Measurements from ENCODE around the gene MRS2.

DNA sequence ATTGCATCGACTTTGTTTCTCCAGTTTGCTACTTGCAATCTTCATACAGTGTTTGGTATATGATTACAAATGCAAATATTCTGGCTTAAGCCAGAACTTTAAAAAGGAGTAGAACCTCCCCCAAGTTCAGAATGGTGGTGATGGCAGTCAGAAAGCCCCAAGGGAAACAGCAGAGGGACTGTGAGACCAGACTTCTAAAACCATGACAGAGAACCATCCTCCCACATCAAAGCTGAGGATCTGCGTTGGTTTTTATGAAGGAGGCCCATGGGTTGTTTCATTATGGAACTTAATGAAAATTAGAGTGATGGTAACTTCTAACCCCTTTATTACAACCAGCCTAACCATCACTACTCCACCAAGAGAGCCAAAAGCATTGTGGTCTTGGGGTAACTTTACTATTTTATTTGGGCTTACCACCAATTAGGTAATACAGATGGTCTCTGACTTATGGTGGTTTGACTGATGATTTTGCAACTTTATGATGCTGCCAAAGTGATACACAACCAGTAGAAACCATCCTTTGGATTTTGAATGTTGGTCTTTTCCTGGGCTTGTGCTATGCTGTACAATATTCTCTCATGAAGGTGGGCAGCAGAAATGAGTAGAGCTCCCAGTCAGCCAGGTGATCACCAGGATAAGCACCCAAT lies 10.9 kb upstream of the MRS2 start:
- TF ChIP-seq, protein P1, sequence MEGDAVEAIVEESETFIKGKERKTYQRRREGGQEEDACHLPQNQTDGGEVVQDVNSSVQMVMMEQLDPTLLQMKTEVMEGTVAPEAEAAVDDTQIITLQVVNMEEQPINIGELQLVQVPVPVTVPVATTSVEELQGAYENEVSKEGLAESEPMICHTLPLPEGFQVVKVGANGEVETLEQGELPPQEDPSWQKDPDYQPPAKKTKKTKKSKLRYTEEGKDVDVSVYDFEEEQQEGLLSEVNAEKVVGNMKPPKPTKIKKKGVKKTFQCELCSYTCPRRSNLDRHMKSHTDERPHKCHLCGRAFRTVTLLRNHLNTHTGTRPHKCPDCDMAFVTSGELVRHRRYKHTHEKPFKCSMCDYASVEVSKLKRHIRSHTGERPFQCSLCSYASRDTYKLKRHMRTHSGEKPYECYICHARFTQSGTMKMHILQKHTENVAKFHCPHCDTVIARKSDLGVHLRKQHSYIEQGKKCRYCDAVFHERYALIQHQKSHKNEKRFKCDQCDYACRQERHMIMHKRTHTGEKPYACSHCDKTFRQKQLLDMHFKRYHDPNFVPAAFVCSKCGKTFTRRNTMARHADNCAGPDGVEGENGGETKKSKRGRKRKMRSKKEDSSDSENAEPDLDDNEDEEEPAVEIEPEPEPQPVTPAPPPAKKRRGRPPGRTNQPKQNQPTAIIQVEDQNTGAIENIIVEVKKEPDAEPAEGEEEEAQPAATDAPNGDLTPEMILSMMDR (IDR thresholded peaks at IDR 0.05): no peak
- TF ChIP-seq POLR2A (IDR thresholded peaks at IDR 0.05): no peak
